ENCODE data around the gene SLC37A4. TPM values are rescaled to one million over a fixed set of nuclear protein-coding genes. Genes with fewer than 3 reads are reported as not detected.
"Not testable (repeated sequence)": the region's sequence is repeated elsewhere in the genome, so short reads cannot be mapped to it uniquely, and the experiment has no call there.

Gene SLC37A4
- polyA plus RNA-seq (ENCODE audit: insufficient read length in 4 of 4): 100 to 1,000 TPM in 1 of 4 donors, 10 to 100 TPM in 3; 13.9 to 108 (median 84.4) TPM

DNA sequence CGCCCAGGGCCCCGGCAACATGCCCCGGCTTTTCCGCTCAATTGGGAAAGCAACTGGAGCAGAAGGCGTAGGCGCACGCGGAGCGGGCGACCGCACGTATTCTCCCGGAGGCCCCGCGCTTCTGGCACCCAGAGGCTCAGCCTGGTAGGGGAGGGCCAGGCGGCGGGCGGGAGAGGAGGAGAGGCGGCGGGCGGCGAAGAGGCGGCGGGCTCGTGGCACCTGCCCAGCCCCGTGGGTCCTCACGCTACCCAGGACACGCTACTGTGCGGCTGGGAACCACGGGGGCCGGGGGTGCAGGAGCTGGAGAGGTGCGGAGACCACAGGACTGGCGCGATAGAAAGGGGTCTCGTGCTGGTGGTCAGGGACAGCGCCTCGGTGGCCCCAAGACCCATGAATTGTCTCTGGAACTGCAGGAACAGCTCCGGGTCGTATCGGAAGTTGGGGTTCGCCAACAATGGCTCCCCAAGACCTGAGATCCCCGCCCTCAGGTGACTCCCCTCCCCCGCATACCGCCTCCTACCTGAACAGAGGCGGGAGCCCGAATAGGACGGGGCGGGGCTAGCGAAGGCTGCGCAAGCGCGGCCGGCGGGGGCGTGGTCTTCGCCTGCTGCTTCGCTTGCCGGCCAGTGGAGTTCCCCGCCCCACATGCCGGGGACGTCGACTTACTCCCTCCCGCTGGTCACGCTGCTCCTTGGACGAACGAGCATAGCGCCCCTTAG is at the start of gene SLC37A4:
SLC37A4 (minus strand) TSS at position 549 of the 719 bp plus-strand sequence.
- DNase-seq (ENCODE audit: low read depth in 4 of 4, low spot score in 3 of 4): peak; percentile 84 to 94 (median 88)

DNA sequence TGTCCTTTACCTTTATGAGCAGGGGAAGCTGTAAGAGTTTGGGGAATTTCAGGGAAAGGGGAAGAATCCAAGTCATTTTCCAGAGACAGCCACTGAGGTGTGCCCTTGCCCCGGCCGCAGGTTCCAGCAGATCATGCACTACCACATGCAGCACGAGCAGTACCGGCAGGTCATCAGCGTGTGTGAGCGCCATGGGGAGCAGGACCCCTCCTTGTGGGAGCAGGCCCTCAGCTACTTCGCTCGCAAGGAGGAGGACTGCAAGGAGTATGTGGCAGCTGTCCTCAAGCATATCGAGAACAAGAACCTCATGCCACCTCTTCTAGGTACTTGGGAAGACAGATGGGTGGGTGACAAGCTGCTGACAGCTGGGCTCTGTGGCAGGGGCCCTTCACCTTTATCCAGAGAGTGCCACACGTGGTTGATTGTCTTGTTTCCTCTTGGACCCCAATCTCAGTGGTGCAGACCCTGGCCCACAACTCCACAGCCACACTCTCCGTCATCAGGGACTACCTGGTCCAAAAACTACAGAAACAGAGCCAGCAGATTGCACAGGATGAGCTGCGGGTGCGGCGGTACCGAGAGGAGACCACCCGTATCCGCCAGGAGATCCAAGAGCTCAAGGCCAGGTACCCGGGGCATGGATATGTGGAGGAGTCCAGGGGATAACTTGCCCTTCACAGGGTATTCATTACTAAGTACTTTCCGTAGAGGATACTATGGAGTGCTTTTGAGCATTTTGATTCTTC is 48.2 kb upstream of the SLC37A4 start:
- DNase-seq (ENCODE audit: low read depth in 4 of 4, low spot score in 3 of 4): no peak

DNA sequence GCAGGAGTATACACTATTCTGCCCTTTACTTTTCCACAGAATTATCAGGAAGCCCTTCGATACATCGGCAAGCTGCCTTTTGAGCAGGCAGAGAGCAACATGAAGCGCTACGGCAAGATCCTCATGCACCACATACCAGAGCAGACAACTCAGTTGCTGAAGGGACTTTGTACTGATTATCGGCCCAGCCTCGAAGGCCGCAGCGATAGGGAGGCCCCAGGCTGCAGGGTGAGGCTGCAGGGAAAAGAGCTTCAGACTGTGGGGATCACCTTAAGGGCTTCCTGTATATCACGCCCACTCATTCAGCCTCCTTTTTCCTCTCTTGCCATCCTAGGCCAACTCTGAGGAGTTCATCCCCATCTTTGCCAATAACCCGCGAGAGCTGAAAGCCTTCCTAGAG is 47.2 kb upstream of the SLC37A4 start:
- no peak for DNase-seq (ENCODE audit: low read depth in 4 of 4, low spot score in 3 of 4)

DNA sequence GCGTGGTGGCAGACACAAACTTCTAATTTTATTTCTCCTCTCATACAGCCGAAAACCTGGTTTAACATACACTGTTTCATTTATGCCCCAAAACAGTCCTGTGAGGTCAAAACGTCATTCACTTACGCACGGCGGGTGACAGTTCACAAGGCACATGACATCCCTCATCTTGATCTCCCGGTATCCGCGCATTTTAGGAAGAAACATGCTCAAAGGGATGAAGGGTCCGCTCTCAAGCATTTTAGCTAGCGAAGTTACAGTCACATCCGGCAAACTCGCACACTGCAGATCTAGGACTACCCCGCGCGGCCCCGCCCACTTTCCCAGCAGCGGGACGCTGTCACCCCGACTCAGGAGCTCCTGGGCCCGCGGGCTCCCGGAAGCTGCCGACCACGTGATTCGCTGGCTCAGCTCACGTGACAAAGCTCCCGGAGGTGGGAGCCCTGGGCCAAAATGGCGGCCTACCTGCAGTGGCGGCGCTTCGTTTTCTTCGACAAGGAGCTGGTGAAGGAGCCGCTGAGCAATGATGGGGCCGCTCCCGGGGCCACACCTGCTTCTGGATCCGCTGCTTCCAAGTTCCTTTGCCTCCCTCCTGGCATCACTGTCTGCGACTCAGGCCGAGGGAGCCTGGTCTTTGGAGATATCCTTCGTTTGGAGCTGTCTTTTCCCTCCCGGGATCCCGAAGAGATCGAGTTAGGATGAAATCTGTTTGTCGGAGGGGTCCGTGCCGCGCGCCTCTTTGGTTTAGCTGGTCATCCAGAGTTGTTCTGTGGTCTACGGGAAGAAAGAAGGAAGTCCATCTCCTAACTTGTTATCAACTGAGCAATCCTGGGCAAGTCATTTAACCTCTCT is 36.9 kb upstream of the SLC37A4 start, which contains the start of gene VPS11:
VPS11 (plus strand) TSS at position 448 of the 852 bp plus-strand sequence; CDS start at position 454, 6 bp downstream.
- peak; percentile 81 to 94 (median 84) for DNase-seq (ENCODE audit: low read depth in 4 of 4, low spot score in 3 of 4)

DNA sequence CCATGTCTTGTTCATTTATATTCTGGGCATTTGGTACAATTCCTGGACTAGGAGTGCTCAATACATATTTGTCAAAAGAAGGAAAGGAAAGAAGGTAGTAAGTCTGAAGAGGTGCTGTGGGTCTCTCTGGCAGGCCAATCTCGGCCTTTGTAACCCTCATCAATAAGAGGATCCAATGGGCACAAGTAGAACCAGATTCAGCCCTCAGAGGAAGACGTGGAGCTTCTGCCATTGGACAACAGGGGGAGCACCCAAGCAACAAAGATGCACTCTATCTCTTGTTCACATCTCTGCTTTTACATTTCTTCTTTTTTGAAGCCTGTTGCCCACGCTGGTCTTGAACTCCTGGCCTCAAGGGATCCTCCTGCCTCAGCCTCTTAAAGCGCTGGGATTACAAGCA is 34.7 kb upstream of the SLC37A4 start:
- no peak for DNase-seq (ENCODE audit: low read depth in 4 of 4, low spot score in 3 of 4)

DNA sequence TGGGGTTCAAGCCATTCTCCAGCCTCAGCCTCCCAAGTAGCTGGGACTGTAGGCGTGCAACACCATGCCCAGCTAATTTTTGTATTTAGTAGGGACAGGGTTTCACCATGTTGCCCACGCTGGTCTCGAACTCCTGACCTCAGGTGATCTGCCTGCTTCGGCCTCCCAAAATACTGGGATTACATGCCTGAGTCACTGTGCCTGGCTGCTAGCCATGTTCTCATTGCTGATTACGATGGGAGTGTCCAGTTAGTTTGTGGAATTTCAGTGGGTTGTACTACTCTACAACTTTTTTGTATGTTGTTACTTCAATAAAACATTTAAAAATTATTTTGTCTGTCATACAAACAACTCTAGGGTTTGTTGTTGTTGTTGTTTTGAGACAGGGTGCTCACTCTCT is 32.1 kb upstream of the SLC37A4 start:
- DNase-seq (ENCODE audit: low read depth in 4 of 4, low spot score in 3 of 4): no peak

GRCh38 chr11:119061256-119061655 is 30.6 kb upstream of the SLC37A4 start:
- DNase-seq (ENCODE audit: low read depth in 4 of 4, low spot score in 3 of 4): no peak

GRCh38 chr11:119059128-119059527 is 28.5 kb upstream of the SLC37A4 start:
- not testable (repeated sequence) for DNase-seq (ENCODE audit: low read depth in 4 of 4, low spot score in 3 of 4)

DNA sequence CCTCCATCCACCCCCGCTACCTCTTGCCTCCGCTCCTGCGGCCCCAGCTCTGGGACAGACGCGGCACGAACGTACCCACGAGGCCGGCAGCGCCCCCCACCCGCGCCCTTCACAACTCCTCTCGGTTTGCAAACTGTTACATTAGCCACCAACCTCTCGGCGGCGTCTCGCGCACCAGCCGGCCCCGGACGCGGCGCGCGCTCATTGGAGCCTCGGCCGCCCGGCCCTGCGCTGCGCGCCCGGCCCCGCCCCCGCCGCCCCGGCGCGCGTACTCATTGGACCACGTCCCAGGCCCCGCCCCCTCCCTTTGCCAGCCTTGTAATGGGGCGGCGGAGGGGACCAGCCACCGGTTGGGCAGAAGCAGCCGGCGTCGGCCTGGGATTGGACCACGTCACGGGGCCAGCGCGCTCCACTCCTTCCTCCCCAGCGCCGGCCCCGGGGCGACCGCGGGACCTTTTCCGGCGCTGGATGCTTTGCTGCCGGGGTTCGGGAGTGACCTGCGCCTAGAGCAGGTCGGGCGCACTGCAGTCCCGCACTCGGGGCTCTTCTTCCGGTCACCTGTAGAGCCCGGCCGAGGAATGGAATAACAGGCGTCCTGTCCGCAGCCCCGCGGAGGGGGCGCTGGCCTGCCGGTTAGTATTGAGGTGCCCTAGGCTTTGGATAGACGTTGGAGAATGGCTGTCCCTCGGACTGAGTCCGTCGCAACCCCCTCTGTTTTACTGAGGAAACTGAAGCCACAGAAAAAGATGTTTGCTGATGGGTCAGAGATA is 26.5 kb upstream of the SLC37A4 start, which contains the start of gene HYOU1:
HYOU1 (minus strand) TSS at position 206 of the 770 bp plus-strand sequence. CDS start 1,045 bp downstream, outside the sequence.
- peak; percentile 83 to 91 (median 90) for DNase-seq (ENCODE audit: low read depth in 4 of 4, low spot score in 3 of 4)

DNA sequence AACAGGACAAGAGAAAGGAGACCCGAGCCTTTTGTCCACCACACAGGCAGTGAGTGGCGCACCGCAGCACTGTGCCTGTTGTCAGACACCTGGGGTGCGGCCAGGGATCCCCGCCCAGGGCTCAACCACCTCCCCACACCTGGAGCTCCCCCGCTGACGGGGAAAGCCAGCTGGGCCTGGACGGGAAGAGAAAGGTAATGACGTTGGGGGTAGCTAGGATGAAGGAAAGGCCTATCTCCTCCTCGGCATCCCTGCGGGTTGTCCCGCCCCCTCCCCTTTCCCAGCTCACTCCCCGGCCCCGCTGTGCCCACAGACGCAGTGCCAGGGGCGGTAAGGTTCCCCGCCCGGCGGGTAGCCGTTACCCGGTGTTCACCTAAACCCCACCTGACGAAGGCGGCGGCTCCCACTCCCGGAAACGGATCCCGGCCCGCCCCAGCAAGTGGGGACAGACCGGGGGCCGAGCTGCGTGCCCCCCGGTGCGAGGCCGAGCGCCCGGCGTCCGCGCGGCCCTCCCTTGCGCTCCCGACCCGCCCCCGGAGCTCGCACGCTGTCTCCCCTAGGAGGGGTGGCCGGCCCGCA is 25.8 kb upstream of the SLC37A4 start:
- no peak for DNase-seq (ENCODE audit: low read depth in 4 of 4, low spot score in 3 of 4)

DNA sequence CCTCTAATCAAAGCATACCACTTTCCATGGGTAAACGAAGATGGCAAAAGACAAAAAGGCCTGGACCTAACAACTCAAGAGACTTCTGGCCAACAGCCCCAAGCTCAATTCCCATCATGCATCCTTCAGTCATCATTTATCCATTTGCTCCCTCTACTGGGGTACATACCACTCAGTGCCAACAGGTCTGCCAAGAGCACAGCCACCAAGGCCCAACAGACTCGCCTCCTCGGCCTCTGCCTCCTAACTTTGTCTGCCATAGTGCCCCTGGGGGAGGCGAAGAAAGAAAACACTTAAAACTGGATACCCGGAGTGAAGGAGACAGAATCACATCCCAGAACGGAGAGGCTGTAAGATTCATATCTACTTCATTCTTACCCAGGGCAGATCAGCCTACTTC is 25.2 kb upstream of the SLC37A4 start:
- DNase-seq (ENCODE audit: low read depth in 4 of 4, low spot score in 3 of 4): no peak

GRCh38 chr11:119054418-119054817 is 23.7 kb upstream of the SLC37A4 start:
- no peak for DNase-seq (ENCODE audit: low read depth in 4 of 4, low spot score in 3 of 4)

DNA sequence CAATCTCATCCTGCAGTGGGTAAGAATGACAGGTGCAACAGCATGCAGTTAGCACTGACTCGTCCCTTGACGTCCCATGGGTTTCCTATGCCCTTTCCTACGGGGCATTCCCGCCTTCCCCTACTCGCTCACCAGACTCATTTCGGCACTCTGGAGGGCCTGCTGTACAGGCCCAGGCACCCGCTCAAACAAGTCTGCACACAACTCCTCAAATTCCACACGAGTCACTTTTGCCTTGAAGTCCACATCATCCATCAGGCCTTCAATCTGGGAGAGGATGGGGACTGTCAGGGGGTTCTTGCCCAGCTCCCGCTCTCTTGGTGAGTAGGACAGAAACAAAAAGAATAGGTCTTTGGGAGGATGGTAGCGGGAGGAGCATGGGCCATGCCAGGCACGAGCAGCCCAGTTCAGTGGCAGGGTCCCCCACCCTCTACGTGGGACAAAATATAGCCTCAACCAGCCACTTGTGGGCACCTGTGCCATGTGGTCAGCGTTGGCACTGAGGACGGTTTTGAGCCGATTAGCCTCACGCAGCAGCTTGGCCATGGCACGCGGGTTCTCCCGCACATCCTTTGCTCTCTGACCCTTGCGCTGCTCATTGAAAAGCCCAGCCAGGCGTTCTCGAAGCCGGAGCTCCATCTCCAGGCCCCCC is 21.6 kb upstream of the SLC37A4 start:
- DNase-seq (ENCODE audit: low read depth in 4 of 4, low spot score in 3 of 4): no peak

GRCh38 chr11:119051440-119052162 is 20.9 kb upstream of the SLC37A4 start:
- no peak for DNase-seq (ENCODE audit: low read depth in 4 of 4, low spot score in 3 of 4)

DNA sequence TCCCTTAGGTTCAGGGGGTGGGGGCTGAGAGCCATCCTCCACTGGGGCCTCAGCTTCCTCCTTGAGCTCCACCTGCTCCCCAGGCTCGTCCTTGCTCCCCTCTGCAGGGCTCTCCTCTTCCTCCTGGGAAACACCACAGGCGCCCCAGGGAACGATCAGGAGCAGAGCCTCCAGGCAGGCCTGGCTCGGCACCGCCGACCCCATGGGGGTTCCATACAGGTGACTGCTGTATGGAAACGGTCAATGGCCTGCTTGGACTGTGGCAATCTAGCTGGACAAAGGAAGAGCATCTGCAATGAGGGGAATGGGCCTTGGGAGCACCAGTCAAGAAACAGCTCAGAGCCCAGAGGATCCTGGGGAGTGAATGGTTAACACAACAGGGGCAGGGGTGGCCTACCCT is 18.4 kb upstream of the SLC37A4 start:
- DNase-seq (ENCODE audit: low read depth in 4 of 4, low spot score in 3 of 4): no peak

- no peak for DNase-seq (ENCODE audit: low read depth in 4 of 4, low spot score in 3 of 4)
These were observed 18.0 kb upstream of the SLC37A4 start for GRCh38 chr11:119048644-119049043.

- no peak for DNase-seq (ENCODE audit: low read depth in 4 of 4, low spot score in 3 of 4)
These were observed 16.5 kb upstream of the SLC37A4 start for GRCh38 chr11:119047205-119047604.

DNA sequence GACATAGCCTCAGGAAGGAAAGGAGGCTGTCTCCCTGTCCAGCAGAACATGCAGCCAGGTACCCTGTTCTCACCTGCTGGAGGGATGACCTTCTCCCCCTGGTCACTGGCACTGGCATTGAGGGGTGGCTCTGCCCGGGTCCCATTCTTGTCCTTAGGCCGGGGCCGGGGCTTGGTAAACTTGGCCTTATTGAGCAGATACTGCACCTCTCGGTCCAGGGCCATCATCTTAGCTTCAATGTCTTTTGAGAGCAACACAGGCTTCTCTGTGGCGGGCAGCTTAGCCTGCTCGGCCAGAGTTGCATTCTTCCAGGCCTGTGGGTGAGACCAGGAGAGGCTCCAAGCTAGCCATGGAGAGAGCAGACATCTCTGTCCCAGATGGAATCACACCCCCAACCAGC is 15.8 kb upstream of the SLC37A4 start:
- DNase-seq (ENCODE audit: low read depth in 4 of 4, low spot score in 3 of 4): no peak
